DND-41 (cell line): ENCODE measurements around the gene MBL2.

Experiments used
- ATAC-seq: fragments of 200-7000 bp; cut with Tn5 transposase; 3 replicates; pipeline ENCODE4 v1.9.1; 2021; ENCODE audit warnings: low read depth; ENCODE audit not compliant: insufficient read depth
- DNase-seq: peaks from one replicate; pipeline ENCODE4 v3.0.0-alpha.2; 2020
- H2AFZ ChIP-seq: 2 replicates; pipeline ENCODE4 v1.6.0; 2012; ENCODE audit warnings: low read depth, low read length
- H3K27ac ChIP-seq: 2 replicates; pipeline ENCODE4 v1.5.1; 2012; ENCODE audit warnings: low read length, inconsistent platforms
- H3K27me3 ChIP-seq: fragments of 200-600 bp; sonication (generic); 2 replicates; pipeline ENCODE4 v1.6.0; 2012; ENCODE audit warnings: low read length, mild to moderate bottlenecking, inconsistent platforms; ENCODE audit not compliant: insufficient read depth, poor library complexity
- H3K36me3 ChIP-seq: 2 replicates; pipeline ENCODE4 v1.5.1; 2012; ENCODE audit warnings: low read length, inconsistent platforms; ENCODE audit not compliant: insufficient read depth
- H3K4me1 ChIP-seq: 2 replicates; pipeline ENCODE4 v1.5.1; 2012; ENCODE audit warnings: mild to moderate bottlenecking, low read length; ENCODE audit not compliant: insufficient read depth
- H3K4me2 ChIP-seq: 2 replicates; pipeline ENCODE4 v1.6.0; 2012; ENCODE audit warnings: mild to moderate bottlenecking, moderate library complexity, low read length, inconsistent platforms; ENCODE audit not compliant: insufficient read depth
- H3K4me3 ChIP-seq, 2 experiments: fragments of 200-600 bp in 1 of 2; shearing (Covaris generic) in 1 of 2; 2 replicates each; pipeline ENCODE4 v1.5.1; 2012 to 2016; ENCODE audit warnings: inconsistent platforms in 2 of 2, low read length in 2 of 2, mild to moderate bottlenecking in 2 of 2, low read depth in 1 of 2, moderate library complexity in 1 of 2
- H3K79me2 ChIP-seq: 2 replicates; pipeline ENCODE4 v1.6.0; 2012; ENCODE audit warnings: low read length, inconsistent platforms; ENCODE audit not compliant: insufficient read depth
- H3K9ac ChIP-seq: 2 replicates; pipeline ENCODE4 v1.6.0; 2012; ENCODE audit warnings: low read depth, mild to moderate bottlenecking, inconsistent platforms, low read length, moderate library complexity
- H3K9me3 ChIP-seq: 2 replicates; pipeline ENCODE4 v1.5.1; 2012; ENCODE audit warnings: low read length, moderate library complexity, mild to moderate bottlenecking, inconsistent platforms; ENCODE audit not compliant: insufficient read depth, severe bottlenecking
- H4K20me1 ChIP-seq: 2 replicates; pipeline ENCODE4 v1.6.0; 2012; ENCODE audit warnings: low read length; ENCODE audit not compliant: insufficient read depth
- CTCF ChIP-seq: IDR thresholded peaks from 2 replicates; pipeline ENCODE4 v1.5.1; 2012; ENCODE audit warnings: borderline replicate concordance, low read length, moderate library complexity, mild to moderate bottlenecking; ENCODE audit not compliant: poor library complexity, severe bottlenecking; ENCODE audit errors: extremely low read depth
- EZH2 ChIP-seq: IDR thresholded peaks from 3 replicates; pipeline ENCODE4 v1.6.1; 2012; ENCODE audit warnings: borderline replicate concordance, low read depth, mild to moderate bottlenecking, moderate library complexity, low read length, inconsistent platforms; ENCODE audit not compliant: severe bottlenecking

The MBL2 gene

DNA sequence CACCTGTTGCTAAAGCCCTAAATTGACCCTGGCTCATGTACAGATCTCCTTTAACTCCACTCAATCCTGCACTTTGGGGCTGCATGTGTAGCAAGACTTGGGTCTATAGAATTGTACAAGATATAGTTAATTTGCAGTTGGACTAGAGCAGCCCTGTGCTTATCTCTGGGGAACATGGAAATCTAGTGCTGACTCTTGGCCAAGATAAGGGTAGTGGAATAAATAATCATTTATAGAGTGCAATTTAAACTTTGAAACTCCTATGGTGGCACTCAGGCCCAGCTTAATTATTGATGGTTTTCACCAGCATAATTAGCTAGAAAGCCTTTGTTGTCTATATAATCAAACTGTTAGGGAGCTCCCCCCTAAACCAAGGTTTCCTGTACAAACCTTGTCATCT is 39.2 kb upstream of the MBL2 start:
- Histone ChIP-seq H3K79me2 (no peaks in the 10 kb centered on the region), H3K9ac (no peak overlapping the region), H2AFZ (no peak overlapping the region), H3K4me3 (no peak overlapping the region), H3K27ac (no peak overlapping the region), H4K20me1 (no peaks in the 10 kb centered on the region), H3K36me3 (no peaks in the 10 kb centered on the region), H3K9me3 (no peaks in the 10 kb centered on the region), H3K27me3 (no peaks in the 10 kb centered on the region), H3K4me2 (no peak overlapping the region), H3K4me1 (peaks cover 22% of the 10 kb centered on the region)
- DNase-seq (no peak), ATAC-seq (no peak)
- TF ChIP-seq CTCF = no peak
- no peak for TF ChIP-seq EZH2

- H3K9me3 ChIP-seq = no peaks in the 10 kb centered on the region
- H2AFZ ChIP-seq = no peak overlapping the region
- H3K79me2 ChIP-seq = no peaks in the 10 kb centered on the region
- H3K9ac ChIP-seq = no peak overlapping the region
- no peak overlapping the region for H3K4me2 ChIP-seq
- H3K27ac ChIP-seq = no peak overlapping the region
- H3K27me3 ChIP-seq = no peaks in the 10 kb centered on the region
- H3K4me3 ChIP-seq = no peak overlapping the region
- ATAC-seq (no peak), DNase-seq (no peak)
- no peaks in the 10 kb centered on the region for H3K36me3 ChIP-seq
- TF ChIP-seq CTCF = no peak
- TF ChIP-seq EZH2 = no peak
- no peaks in the 10 kb centered on the region for H4K20me1 ChIP-seq
- H3K4me1 ChIP-seq = peaks cover 22% of the 10 kb centered on the region
Measured at GRCh38 chr10:52810761-52811160, 38.2 kb upstream of the MBL2 start.

DNA sequence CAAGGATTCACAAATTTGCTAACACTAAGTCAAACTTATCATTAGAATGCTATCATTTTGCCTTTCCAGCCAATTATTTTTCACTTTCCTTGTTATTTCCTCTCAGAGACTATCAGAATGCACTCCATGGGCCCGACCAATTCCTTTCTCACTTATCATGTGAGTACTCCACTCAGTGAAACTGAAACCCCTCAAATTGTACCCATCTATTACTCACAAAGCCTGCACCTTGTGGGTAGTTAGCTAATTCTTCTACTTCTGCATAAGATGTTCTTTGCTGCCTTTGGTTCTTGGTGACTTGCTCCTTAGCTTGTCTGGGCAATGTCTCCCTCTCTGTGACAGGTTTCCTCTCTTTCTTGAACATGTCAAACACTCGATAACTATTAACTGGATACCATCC is 35.2 kb upstream of the MBL2 start:
- Histone ChIP-seq H3K36me3 (no peaks in the 10 kb centered on the region), H3K9ac (no peak overlapping the region), H3K4me1 (no peaks in the 10 kb centered on the region), H3K27me3 (no peaks in the 10 kb centered on the region), H2AFZ (no peak overlapping the region), H3K79me2 (no peaks in the 10 kb centered on the region), H4K20me1 (no peaks in the 10 kb centered on the region), H3K4me3 (no peak overlapping the region), H3K27ac (no peak overlapping the region), H3K4me2 (no peak overlapping the region), H3K9me3 (no peaks in the 10 kb centered on the region)
- DNase-seq = no peak
- no peak for TF ChIP-seq CTCF
- TF ChIP-seq EZH2 = no peak
- no peak for ATAC-seq
